HG03135 (cell line): Measurements from ENCODE around the gene PFN2.
"Not testable (repeated sequence)": the region's sequence is repeated elsewhere in the genome, so short reads cannot be mapped to it uniquely, and the experiment has no call there.

Experiments used
- ATAC-seq: cut with Tn5 transposase; IDR thresholded peaks from one replicate; pipeline ENCODE4 v1.9.1; 2021; ENCODE audit warnings: mild to moderate bottlenecking, moderate library complexity; ENCODE audit not compliant: unreplicated experiment

Gene PFN2

DNA sequence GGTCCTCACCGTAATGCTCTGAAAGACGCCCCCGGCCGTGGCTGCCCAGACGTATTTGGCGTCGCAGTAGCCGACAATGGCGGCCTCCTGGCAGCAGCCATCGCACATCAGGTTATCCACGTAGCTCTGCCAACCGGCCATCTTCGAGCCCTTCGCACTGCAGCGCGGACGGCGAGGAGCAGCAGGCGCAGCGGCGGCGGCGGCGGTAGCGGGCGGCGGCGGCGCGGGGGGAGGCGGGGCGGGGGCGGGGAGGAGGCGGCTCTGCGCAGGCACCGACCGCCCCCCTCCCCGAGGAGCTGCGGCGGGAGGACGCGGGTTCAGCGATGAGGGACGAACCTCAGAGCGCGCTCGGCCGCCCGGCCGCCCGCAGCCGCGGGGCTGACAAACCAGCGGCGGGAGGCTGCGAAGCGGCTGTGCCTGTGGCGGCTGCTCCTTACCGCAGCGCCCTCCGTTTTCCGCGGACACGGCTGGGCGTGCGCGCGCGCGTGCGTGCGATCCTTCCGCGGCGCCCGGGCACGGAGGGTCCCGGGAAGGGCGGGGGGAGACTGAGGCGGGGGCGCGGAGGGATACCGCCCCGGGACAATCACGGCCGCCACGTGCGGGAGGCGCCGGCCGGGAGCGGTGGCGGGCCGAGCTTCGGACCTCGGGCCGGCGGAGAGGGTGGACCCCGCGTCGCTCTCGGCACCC lies at the start of gene PFN2:
Gene PFN2 (minus strand): TSS at position 180 of the 687 bp plus-strand sequence. CDS start 39 bp downstream, at position 141.
- ATAC-seq: peak; percentile 53

GRCh38 chr3:150015901-150016300 lies 45.2 kb upstream of the PFN2 start:
- ATAC-seq: no peak

DNA sequence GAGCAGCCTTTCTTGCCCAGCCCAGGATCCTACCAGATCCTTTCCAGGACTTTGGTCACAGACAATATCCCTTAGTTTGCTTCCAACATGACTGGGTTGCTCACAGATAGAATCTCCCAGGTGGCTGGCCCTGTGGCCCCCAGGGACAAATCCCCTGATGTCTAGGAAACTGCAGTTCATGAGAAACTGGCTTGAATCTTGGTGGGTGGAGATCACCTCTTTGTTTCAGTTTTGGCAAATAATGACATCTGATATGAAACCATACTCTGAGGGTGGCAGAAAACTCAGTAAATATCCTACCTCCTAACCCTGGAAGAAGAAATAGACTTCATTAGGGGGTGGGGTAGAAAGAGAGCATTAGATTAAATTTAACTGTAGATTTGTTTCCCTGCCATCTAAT lies 44.1 kb upstream of the PFN2 start:
- ATAC-seq: no peak

GRCh38 chr3:150013801-150014200 lies 43.1 kb upstream of the PFN2 start:
- no peak for ATAC-seq

GRCh38 chr3:150006794-150007193 lies 36.1 kb upstream of the PFN2 start:
- no peak for ATAC-seq

GRCh38 chr3:150005243-150006112 lies 34.8 kb upstream of the PFN2 start:
- no peak for ATAC-seq

DNA sequence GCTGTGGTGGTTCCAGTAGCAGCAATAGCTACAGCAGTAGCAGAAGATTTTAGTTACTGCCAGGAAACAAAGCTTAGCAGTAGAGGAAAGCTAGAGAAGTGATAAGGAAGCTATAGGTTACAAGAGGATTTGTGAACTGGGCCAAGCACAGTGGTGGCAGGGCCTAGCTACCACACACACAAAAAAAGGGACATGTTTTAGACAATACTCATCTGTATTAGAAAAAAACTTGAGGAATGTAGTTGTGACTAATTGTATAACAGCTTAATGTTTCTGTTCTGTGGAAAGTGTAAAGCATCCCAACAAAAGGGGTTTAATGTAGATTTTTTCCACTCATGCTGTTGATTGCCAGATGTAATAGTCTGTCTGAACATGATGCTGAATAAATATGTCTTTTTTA lies 29.9 kb upstream of the PFN2 start:
- no peak for ATAC-seq

DNA sequence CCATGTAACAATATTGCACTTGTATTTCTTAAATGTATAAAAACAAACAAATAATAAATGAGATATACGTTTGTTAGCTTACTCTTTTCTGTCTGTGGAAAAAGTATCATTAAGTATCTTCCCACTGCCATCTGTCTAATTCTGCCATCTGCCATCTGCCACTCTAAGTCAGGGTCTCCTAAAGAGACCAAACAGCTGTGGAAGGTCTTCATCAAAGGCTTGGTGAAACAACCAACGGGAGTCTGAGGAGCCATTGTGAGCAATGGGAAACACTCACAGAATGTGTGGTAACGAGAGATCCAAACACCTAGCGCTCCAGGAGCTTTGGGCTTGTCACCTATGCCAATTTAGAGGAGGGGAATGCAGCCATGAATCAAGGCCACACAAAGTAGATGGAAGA lies 28.7 kb upstream of the PFN2 start:
- ATAC-seq: no peak

GRCh38 chr3:149998946-149999345 lies 28.3 kb upstream of the PFN2 start:
- no peak for ATAC-seq

DNA sequence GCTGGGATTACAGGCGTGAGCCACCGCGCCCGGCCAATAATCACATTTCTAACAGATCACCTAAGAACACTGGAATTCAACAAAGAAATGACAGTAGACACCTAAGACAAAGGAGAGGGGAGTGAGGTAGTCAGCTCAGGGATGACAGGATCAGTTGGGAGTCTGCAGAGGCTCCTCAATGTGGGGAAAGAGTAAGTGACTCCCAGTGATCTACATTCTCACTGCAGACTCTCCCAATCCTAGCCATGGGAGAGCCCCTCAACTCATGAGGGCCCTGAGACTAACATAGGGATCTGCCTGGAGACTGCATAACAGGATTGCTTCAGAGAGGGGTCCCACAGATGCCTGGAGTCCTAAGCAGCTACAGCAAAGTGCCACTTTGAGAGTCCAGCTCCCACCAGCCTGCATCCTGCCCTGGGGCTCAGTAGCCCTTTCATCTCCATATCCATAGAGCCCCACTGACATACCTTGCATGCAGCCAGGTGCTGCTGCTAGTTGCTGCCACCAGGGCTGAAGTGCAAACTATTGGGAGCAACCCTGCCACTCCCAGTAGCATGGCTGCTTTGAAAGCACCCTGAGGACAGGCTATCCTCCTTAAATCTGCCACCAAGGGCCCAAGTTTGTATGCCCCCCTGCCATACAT lies 21.8 kb upstream of the PFN2 start:
- ATAC-seq: no peak

DNA sequence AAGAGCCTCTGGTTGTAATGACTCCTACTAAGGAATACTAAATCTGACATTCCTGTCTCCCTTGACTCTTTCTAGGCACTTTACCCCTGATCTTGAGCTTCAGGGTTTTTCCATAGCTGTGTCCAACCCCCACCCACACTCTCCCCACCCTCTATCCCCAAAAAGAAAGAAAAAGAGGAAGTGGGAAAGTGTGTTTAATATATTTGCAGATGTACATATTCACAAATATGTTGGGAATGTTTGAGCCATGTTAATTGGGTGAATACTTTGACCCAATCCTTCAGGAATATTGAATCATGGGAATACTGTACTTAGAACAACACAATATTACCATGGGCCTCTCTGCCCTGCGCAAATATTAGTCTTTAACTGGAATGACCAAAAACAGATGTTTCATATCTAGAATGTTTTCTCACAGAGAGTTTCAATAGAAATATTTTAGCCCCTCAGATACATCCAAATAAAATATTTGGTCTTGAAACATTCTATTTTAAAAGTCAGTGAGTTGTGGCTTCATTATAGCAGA lies 19.8 kb upstream of the PFN2 start:
- no peak for ATAC-seq

DNA sequence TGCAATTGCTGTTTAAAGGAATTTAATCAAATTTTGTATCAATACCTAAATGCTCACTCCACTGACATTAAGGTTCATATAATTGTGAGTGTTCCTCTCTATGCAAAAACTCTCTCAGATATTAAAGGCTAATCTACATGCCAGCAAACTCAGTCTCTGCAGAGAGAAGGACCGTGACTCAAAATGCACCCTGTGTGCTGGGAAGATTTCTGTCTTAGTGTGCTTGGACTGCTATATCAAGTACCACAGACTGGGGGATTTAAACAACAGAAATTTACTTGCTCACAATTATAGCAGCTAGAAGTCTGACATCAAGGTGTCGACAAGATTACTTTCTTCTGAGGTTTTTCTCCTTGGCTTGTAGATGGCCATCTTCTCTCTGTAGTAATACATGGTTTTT lies 18.6 kb upstream of the PFN2 start:
- ATAC-seq: no peak

DNA sequence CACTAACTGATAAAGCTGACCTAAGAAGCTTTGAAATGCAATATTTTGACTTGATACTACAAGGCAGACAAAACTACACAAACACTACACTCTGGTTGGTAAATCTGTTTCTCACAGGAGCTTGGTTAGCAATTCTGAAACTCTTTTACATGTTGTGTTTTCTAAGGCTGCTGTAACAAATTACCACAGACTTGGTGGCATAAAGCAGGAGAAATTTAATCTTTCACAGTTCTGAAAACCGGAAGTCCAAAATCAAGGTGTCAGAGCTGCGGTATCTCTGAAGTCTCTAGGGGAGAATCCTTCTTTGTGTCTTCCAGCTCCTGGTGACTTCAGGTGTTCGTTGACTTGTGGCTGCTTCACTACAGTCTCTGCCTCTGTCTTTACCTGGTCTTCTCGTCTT lies 12.9 kb upstream of the PFN2 start:
- no peak for ATAC-seq

- ATAC-seq: not testable (repeated sequence)
Measured at GRCh38 chr3:149983053-149983452, 12.4 kb upstream of the PFN2 start.

DNA sequence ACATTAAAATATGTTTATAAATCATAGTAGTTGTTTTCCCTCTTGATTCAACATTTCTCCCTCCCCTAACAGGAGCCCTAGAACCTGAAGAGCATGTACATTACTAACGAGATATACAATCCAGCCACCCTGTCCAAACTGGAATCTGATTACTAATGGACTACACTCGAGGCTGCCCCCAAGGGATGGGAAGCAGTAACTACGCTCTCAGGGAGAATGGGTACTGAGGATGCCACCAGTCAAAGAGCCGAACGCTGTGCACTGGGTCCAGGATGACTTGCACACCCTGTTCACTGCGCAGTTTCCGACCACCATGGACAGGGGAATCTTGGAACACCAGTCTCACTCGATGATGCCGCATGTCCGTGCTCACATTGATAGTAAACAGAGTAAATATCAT lies 11.3 kb upstream of the PFN2 start:
- not testable (repeated sequence) for ATAC-seq

DNA sequence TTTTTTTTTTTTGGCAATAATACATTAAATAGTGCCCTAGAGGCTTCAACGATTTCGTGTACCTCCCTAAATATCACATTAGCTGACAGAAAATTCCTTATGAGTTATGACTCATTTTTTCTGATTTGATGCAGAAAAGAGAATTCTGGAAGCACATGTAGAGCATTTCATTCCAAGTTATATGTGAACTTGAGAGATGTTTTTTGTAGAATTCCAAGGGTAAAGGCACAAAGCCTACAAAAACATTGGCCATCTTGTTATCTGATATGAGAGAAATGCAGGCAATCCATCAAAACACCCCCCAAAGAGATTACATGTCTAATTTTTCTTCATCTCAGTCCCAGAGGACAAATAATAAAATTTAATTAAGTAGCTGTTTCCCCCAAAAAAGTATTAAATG lies 6.7 kb upstream of the PFN2 start:
- ATAC-seq: no peak

GRCh38 chr3:149975919-149976318 lies 5.2 kb upstream of the PFN2 start:
- no peak for ATAC-seq

DNA sequence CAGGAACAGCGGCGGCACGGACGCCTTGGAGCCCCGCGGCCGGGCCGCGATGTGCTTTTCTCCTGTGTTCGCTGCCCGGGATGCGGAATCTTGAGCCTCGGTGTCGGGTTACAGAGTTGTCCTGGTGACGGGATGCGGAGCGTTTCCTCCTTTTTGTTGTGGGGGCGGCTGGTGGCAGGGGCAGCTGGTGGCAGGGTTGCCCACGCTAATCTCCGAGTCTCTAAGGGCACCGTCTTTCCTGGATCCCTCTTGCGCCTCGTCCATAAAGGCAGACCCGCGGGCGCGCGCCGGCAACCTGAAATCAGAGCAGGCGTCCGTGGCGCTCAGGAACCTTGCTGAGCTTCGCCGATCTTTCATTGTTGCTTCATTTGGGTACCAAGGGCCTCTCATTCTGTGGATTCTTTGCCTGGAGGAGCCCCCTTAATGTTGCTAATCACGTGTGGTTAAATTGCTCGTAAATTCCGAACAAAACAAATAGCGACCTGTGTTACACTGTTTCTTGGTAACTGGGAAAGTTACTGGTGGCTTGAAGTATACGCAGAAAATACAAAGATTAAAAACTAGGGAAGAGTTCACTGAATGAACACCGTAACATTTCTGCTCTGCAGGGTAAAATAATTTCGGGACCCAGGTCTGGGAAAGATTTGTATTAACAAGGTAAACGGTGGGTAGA lies 844 bp upstream of the PFN2 start:
- ATAC-seq: peak; percentile 33

GRCh38 chr3:149969940-149970715 lies 567 bp downstream of the PFN2 start:
- peak; percentile 58 for ATAC-seq
